Measurements from ENCODE around the gene ABL1.

ABL1 gene

DNA sequence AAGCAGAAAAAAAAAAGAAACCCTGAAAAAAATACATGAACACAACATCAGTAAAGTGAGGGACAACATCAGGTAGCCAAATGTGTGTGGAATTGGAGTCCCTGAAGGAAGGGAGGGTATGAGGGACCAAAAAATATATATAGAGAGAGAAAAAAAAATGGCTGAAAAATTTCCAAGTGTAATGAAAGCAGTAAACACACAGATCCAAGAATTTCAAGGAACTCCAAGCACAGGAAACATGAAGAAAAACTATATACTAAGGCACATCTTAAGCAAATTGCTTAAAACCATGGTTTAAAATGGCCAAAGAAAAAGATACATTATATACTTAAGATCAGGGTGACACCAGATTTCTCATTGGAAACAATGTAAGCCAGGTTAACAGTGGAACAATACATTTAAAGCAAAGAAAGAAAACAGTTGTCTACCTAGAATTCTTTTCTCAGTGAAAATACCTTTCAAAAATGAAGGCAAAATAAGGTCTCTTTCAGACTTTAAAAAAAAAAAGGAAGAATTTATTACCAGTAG is 24.4 kb upstream of the ABL1 start:
- H3K4me3 ChIP-seq: no peak overlapping the region
- no peaks in the 10 kb centered on the region for H3K36me3 ChIP-seq (replicated peaks)
- peaks cover 2% of the 10 kb centered on the region; the same call in 1 of the 2 replicates for H3K9me3 ChIP-seq
- in situ Hi-C loops (cut with MboI; ENCODE audit: low sequenced_read_pairs): no loop called here
- H3K27me3 ChIP-seq (ENCODE audit: low read depth): no peaks in the 10 kb centered on the region
- H3K4me1 ChIP-seq: no peaks in the 10 kb centered on the region
- DNase-seq (ENCODE audit: low spot score in 2 of 2): no peak

DNA sequence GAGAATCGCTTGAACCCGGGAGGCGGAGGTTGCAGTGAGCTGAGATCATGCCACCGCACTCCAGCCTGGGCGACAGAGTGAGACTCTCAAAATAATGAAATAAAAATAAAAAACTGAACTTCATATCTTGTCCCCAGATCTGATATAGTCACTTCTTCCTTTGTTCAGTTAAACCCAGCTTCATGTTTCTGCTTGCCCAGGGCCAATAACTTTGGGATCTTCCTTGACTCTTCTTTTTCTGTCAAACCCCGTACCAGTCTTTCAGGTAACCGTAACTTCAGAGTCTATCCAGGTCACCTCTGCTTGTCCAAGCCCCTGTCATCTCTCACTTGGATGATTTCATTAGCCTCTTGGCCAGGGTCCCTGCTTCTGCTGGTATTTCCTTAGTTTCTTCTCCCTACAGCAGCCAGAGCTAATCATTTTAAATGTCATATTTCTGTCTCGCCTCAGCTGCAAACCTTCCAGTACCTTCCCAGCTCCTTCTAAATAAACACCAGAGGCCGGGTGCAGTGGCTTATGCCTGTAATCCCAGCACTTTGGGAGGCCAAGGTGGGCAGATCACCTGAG is 19.7 kb upstream of the ABL1 start:
- Histone ChIP-seq H3K4me1 (no peaks in the 10 kb centered on the region), H3K27me3 (ENCODE audit: low read depth) (no peaks in the 10 kb centered on the region), H3K36me3 (replicated peaks) (no peaks in the 10 kb centered on the region), H3K4me3 (no peak overlapping the region), H3K9me3 (no peaks in the 10 kb centered on the region)
- no peak for DNase-seq (ENCODE audit: low spot score in 2 of 2)
- in situ Hi-C loops (cut with MboI; ENCODE audit: low sequenced_read_pairs): no loop called here

DNA sequence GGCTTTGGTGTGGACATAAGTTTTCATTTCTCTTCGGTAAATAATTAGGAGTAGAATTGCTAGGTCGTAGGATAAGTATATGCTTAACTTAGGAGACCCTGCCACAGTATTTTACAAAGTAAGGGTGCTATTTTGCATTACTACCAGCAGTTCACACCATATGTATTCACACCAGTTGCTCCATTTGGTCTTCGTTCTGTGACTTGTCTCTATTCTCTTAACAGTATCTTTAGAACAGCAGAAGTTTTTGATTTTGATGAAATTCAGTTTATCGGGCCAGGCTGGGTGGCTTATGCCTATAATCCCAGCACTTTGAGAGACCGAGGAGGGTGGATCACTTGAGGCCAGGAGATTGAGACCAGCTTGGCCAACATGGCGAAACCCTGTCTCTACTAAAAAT is 17.1 kb upstream of the ABL1 start:
- no peaks in the 10 kb centered on the region for H3K9me3 ChIP-seq
- peaks cover 3% of the 10 kb centered on the region for H3K4me1 ChIP-seq
- in situ Hi-C loops (cut with MboI; ENCODE audit: low sequenced_read_pairs): no loop called here
- DNase-seq (ENCODE audit: low spot score in 2 of 2): no peak
- no peaks in the 10 kb centered on the region for H3K27me3 ChIP-seq (ENCODE audit: low read depth)
- H3K4me3 ChIP-seq: no peak overlapping the region
- no peaks in the 10 kb centered on the region for H3K36me3 ChIP-seq (replicated peaks)

DNA sequence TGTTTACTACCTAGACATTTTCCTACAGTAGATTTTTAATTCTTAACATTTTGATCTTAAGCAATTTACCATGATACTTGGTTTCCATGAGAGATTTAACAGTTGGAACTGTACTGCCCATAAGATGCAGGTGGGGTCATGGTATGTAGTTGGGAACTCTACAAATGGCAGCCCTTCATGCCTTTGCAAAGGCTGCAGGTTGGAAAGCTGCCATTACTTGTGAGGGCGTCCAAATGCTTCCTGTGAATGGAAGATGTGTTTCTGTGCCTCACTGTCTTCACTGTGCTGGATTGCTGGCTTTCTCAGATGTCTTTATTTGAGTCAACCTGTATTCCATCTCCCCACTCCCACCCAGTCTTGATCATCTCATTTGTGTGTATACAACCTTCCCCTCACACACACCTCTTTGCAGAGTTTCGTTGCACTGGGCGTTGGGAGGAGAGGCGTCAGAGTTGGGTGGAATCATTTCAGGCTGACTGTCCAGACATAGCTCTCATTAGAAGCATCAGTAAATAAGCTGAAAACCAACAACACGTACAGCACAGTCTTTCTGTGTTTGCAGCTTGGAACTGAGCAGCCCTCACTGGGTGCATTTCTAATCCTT is 14.8 kb upstream of the ABL1 start:
- H3K4me3 ChIP-seq: no peak overlapping the region
- H3K27me3 ChIP-seq (ENCODE audit: low read depth): no peaks in the 10 kb centered on the region
- H3K36me3 ChIP-seq (replicated peaks): no peaks in the 10 kb centered on the region
- DNase-seq (ENCODE audit: low spot score in 2 of 2): no peak
- no peaks in the 10 kb centered on the region for H3K9me3 ChIP-seq
- H3K4me1 ChIP-seq: peaks cover 8% of the 10 kb centered on the region
- in situ Hi-C loops (cut with MboI; ENCODE audit: low sequenced_read_pairs): no loop called here

DNA sequence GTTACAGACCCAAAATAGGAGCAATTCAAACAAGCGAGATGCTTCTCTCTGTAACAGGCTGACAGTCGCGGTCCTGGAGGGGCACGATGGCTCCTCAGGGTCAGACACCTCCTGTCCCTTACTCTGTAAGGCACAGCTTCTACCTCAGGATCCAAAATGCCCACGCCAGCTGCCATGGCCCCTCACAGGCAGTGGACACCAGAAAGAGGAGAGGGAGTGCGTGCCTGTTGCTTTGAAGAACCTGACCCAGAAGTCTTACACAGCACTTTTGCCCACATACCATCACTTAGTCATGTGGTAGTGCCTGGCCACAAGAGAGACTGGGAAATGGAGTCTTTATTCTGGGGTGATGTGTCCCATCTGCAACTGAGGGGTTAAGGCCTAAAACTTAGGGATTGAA is 11.6 kb upstream of the ABL1 start:
- peaks cover 14% of the 10 kb centered on the region for H3K4me1 ChIP-seq
- H3K4me3 ChIP-seq: no peak overlapping the region
- in situ Hi-C loops (cut with MboI; ENCODE audit: low sequenced_read_pairs): no loop called here
- no peak for DNase-seq (ENCODE audit: low spot score in 2 of 2)
- no peaks in the 10 kb centered on the region for H3K27me3 ChIP-seq (ENCODE audit: low read depth)
- H3K36me3 ChIP-seq (replicated peaks): no peaks in the 10 kb centered on the region
- peaks cover under 1% of the 10 kb centered on the region; the same call in 1 of the 2 replicates for H3K9me3 ChIP-seq

DNA sequence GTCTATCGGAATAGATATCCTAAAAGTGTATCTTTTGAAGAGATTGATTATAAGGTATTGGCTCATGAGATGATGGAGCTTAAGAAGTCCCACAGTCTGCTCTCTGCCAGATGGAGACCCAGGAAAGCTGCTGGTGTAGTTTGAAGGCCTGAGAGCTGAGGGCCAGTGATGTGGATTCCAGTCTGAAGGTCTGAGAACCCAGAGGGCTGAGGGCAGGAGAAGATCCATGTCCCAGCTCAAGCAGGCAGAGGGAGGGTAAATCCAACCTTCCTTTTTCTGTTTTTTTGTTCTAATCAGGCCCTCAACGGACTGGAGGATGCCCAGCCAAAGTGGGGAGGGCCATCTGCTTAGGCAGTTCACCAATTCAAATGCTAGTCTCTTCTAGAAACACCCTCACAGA is 11.0 kb upstream of the ABL1 start:
- in situ Hi-C loops (cut with MboI; ENCODE audit: low sequenced_read_pairs): no loop called here
- no peaks in the 10 kb centered on the region for H3K36me3 ChIP-seq (replicated peaks)
- H3K4me1 ChIP-seq: peaks cover 14% of the 10 kb centered on the region
- H3K4me3 ChIP-seq: no peak overlapping the region
- H3K9me3 ChIP-seq: peaks cover 7% of the 10 kb centered on the region
- DNase-seq (ENCODE audit: low spot score in 2 of 2): no peak
- no peaks in the 10 kb centered on the region for H3K27me3 ChIP-seq (ENCODE audit: low read depth)

DNA sequence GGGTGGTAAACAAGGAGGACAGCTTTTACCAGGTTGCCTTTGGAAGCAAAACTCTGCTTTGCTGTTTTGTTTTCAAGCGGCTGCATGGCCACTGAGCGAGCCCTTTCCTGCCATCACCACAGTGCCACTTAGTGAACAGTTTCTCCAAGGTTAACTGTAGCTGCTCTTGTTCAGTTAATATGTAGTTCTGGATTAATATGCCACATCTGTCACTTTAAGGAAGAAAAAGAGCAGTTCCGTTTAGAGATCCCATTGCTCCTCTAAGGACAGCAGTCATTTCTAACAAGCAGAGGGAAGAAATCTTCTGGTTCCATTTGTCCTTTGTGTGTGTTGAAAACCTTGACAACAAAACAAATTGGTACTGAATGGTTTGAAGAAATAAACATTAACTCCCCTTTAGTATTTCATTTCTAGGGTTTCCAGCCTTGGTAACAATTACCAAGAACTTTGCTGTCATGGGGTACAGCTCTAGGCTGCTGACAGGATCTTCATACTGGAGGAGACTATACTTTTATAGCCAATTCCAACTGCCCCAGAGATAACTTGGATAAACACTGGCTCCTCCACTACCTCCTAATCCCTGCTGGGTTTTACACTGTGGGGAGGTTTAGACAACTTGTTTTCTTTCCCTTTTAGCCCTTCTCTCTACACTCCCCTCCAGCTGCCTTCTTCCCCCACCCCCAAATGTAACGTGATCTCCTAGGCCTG is 10.3 kb upstream of the ABL1 start:
- no peak overlapping the region for H3K4me3 ChIP-seq
- peak; percentile 8 to 76 for DNase-seq (ENCODE audit: low spot score in 2 of 2)
- no peaks in the 10 kb centered on the region for H3K27me3 ChIP-seq (ENCODE audit: low read depth)
- in situ Hi-C loops (cut with MboI; ENCODE audit: low sequenced_read_pairs): no loop called here
- no peaks in the 10 kb centered on the region for H3K36me3 ChIP-seq (replicated peaks)
- H3K4me1 ChIP-seq: peaks cover 14% of the 10 kb centered on the region
- peaks cover 7% of the 10 kb centered on the region for H3K9me3 ChIP-seq

DNA sequence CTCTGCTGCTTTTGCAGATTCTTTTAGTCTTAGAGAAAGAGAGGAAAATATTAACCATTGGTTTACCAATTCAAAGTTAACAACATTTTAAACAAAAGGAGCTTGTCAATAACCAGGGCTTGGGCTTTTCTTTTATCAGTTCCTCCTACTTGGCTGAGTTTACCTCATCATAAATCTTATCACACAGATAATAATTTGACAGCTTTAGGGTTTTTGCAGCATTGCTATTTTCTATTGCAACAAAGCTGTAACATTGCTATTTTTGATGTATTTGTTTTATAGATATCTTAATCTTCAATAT is 9.8 kb upstream of the ABL1 start:
- Histone ChIP-seq H3K4me1 (peaks cover 14% of the 10 kb centered on the region), H3K27me3 (ENCODE audit: low read depth) (no peaks in the 10 kb centered on the region), H3K9me3 (peaks cover 7% of the 10 kb centered on the region), H3K4me3 (no peak overlapping the region), H3K36me3 (replicated peaks) (no peaks in the 10 kb centered on the region)
- in situ Hi-C loops (cut with MboI; ENCODE audit: low sequenced_read_pairs): no loop called here
- DNase-seq (ENCODE audit: low spot score in 2 of 2): peak in 1 of 2 experiments; percentile 87

DNA sequence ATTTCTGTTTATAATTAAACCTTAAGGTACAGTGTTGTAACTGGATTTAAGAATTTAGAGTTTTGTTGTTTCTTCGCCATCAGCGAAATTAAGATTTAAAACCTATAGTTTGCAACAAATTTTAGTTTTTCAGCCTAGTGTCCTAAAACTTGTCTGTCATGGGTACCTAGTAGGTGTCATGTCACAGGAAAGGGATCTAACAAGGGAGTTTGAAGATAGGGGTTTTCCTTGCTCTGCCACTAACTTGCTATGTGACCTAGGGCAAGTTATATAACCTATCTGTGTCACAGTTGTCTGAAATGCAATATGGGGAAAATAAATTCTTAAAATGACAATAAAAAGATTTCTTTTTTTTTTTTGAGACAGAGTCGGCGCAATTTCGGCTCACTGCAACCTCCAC is 9.2 kb upstream of the ABL1 start:
- in situ Hi-C loops (cut with MboI; ENCODE audit: low sequenced_read_pairs): no loop called here

DNA sequence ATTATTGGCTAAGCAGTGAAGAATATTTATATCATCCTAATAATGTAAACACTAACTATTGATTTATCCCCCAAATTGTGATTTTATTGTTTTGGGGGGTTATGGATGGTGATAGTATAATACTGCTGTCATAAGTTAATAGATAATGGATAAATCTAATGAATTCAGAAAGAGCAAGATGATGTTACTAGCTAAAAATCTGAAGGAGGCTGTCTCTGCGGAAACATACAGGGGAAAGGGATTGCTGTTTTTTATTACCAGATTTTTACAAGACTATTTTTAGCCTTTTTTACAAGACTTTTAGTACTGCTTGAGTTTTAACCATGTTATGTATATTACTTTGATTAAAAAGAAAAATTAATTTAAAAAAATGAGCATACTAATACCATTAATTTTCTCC is 5.3 kb upstream of the ABL1 start:
- Histone ChIP-seq H3K4me1 (peaks cover 9% of the 10 kb centered on the region), H3K36me3 (replicated peaks) (no peaks in the 10 kb centered on the region), H3K27me3 (ENCODE audit: low read depth) (no peaks in the 10 kb centered on the region), H3K4me3 (no peak overlapping the region), H3K9me3 (peaks cover 7% of the 10 kb centered on the region)
- no peak for DNase-seq (ENCODE audit: low spot score in 2 of 2)
- in situ Hi-C loops (cut with MboI; ENCODE audit: low sequenced_read_pairs): no loop called here

More for the DNA sequence above, 9.2 kb upstream of the ABL1 start:
- H3K9me3 ChIP-seq: peaks cover 7% of the 10 kb centered on the region
- H3K36me3 ChIP-seq (replicated peaks): no peaks in the 10 kb centered on the region
- DNase-seq (ENCODE audit: low spot score in 2 of 2): no peak
- peaks cover 14% of the 10 kb centered on the region for H3K4me1 ChIP-seq
- H3K4me3 ChIP-seq: no peak overlapping the region
- no peaks in the 10 kb centered on the region for H3K27me3 ChIP-seq (ENCODE audit: low read depth)

DNA sequence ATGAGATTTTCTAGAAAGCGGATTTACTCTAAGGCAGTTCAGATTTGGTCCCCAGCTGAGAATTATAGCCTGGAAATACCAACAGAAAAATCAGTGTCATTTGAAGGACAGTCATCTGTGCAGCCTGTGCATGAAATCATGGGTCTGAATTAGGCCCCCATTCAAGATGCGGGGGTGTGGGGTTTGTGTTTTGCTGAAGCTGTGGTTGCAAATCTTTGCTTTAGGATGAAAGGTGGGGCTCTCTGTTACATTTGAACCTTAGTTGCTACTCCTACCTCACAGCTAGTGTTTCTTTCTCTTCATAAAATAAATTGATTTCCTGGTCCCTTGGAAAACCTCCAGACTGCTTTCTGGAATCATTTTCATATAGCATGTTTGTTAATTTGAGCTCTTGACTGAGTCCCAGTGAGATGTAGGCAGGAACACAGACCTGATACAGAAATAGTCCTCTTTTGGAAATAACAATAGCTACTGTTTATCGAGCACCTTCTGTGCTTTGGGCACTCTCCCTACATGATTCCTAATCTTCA is 4.8 kb upstream of the ABL1 start:
- H3K27me3 ChIP-seq (ENCODE audit: low read depth): no peaks in the 10 kb centered on the region
- H3K4me3 ChIP-seq: no peak overlapping the region
- peaks cover 5% of the 10 kb centered on the region for H3K4me1 ChIP-seq
- in situ Hi-C loops (cut with MboI; ENCODE audit: low sequenced_read_pairs): no loop called here
- no peaks in the 10 kb centered on the region for H3K36me3 ChIP-seq (replicated peaks)
- no peak for DNase-seq (ENCODE audit: low spot score in 2 of 2)
- H3K9me3 ChIP-seq: peaks cover 7% of the 10 kb centered on the region

DNA sequence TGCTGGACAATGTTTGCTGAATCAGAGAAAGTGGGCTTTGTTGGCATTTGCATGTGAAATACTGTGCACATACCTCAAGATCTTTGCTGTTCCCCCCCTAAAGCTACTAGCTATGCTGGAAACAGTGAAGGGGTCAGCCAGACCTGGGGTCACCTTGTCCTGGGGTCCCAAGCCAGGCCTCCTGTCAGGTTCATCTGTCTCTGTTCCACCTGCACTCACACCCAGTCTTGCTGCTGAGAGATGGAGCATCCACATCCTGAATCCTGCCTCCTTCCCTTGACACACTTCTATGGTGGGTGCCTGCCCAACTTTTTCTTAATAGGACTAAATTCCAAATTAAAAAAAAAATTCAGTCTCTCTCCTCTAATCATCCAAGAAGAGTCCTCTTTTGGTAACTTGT is 4.0 kb upstream of the ABL1 start:
- Histone ChIP-seq H3K4me1 (no peaks in the 10 kb centered on the region), H3K9me3 (peaks cover 7% of the 10 kb centered on the region), H3K27me3 (ENCODE audit: low read depth) (no peaks in the 10 kb centered on the region), H3K36me3 (replicated peaks) (no peaks in the 10 kb centered on the region), H3K4me3 (no peak overlapping the region)
- DNase-seq (ENCODE audit: low spot score in 2 of 2): no peak
- in situ Hi-C loops (cut with MboI; ENCODE audit: low sequenced_read_pairs): no loop called here

DNA sequence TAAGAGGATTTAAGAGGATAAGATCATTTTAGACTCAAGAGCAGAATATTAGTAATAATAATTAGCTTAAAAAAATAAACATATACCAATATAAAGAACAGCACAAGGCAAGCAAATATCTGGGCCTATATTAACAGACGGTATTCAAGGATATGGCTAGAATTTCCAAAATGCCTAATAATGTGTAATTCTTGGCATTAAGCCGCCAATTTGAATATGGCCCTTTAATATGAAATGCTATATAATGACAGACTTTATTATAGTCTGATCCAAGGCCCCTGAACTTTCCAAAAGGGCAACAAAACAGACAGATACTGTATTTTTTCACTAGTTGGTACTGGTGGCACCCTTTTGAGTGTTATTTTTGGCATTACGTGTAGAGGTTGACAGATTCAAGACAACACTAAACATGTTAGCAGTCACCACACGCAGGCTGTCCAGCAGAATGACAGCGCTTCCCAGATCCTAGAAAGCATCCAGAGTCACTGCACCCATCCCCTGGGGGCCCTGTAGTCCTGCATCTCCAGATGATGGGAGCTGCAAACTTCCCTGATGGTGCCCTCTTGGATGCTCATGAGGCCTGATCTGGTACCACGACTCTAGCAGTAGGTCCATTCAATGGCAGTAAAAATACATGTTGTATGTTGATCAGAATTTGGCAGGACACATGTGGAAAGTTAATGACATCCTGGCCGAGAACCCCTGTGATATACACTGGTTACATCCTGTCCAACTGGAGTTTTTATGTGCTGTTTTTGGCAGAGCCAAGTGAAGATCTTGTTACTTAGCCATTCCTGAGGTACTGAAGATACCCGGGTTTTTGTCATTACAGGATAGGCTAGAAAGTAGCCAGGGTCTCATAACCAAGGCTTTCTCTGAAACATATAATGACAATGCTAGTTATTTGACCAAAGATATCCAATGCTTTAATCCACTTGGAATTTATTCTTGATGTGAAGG is 1.7 kb upstream of the ABL1 start:
- no peak for DNase-seq (ENCODE audit: low spot score in 2 of 2)
- Histone ChIP-seq H3K9me3 (peaks cover 7% of the 10 kb centered on the region), H3K27me3 (ENCODE audit: low read depth) (no peaks in the 10 kb centered on the region), H3K4me3 (no peak overlapping the region), H3K36me3 (replicated peaks) (no peaks in the 10 kb centered on the region), H3K4me1 (no peaks in the 10 kb centered on the region)
- in situ Hi-C loops (cut with MboI; ENCODE audit: low sequenced_read_pairs): no loop called here

All from HAP-1 (cell line).